ENCODE measurements around the gene NEURL1.

Gene NEURL1

GRCh38 chr10:103547391-103547946 lies 54.0 kb downstream of the NEURL1 start:
- DNase-seq = no peak

- no peak for DNase-seq
Observed at GRCh38 chr10:103548006-103548405, 54.5 kb downstream of the NEURL1 start.

- DNase-seq = no peak
Observed at GRCh38 chr10:103548581-103549348, 55.3 kb downstream of the NEURL1 start.

- DNase-seq = no peak
Observed at GRCh38 chr10:103549349-103549685, 55.8 kb downstream of the NEURL1 start.

GRCh38 chr10:103550229-103550628 lies 56.7 kb downstream of the NEURL1 start:
- no peak for DNase-seq

- no peak for DNase-seq
Observed at GRCh38 chr10:103551619-103552602, 58.4 kb downstream of the NEURL1 start.

GRCh38 chr10:103552856-103553742 lies 59.6 kb downstream of the NEURL1 start:
- DNase-seq = no peak

- DNase-seq = peak; percentile 70
Observed at GRCh38 chr10:103553743-103554487, 60.4 kb downstream of the NEURL1 start.

- DNase-seq = no peak
Observed at GRCh38 chr10:103554488-103555324, 61.2 kb downstream of the NEURL1 start.

GRCh38 chr10:103555325-103555649 lies 61.8 kb downstream of the NEURL1 start:
- no peak for DNase-seq

- DNase-seq = no peak
Observed at GRCh38 chr10:103555712-103556111, 62.2 kb downstream of the NEURL1 start.

GRCh38 chr10:103556383-103557007 lies 63.0 kb downstream of the NEURL1 start:
- DNase-seq = no peak

- DNase-seq = no peak
Observed at GRCh38 chr10:103557455-103557854, 64.0 kb downstream of the NEURL1 start.

GRCh38 chr10:103558911-103559310 lies 65.4 kb downstream of the NEURL1 start:
- DNase-seq = no peak

GRCh38 chr10:103559776-103560175 lies 66.3 kb downstream of the NEURL1 start:
- DNase-seq = no peak

- no peak for DNase-seq
Observed at GRCh38 chr10:103560886-103561285, 67.4 kb downstream of the NEURL1 start.

GRCh38 chr10:103562383-103562782 lies 68.9 kb downstream of the NEURL1 start:
- DNase-seq = no peak

GRCh38 chr10:103563231-103564115 lies 70.0 kb downstream of the NEURL1 start:
- no peak for DNase-seq

GRCh38 chr10:103564116-103564501 lies 70.6 kb downstream of the NEURL1 start:
- no peak for DNase-seq
